GM19023 (cell line): ENCODE data around the gene LGALS3.
"Not testable (repeated sequence)": the region's sequence is repeated elsewhere in the genome, so short reads cannot be mapped to it uniquely, and the experiment has no call there.

Experiments used
- ATAC-seq: cut with Tn5 transposase; IDR thresholded peaks from one replicate; pipeline ENCODE4 v1.9.1; 2021; ENCODE audit warnings: mild to moderate bottlenecking, moderate library complexity; ENCODE audit not compliant: unreplicated experiment

The LGALS3 gene

GRCh38 chr14:55129086-55129427 lies at the start of gene LGALS3:
Gene LGALS3 (plus strand): TSS chr14:55129252. CDS start chr14:55137374, 8,122 bp downstream.
- peak; percentile 67 for ATAC-seq

- not testable (repeated sequence) for ATAC-seq
Measured at GRCh38 chr14:55079961-55080360, 49.1 kb upstream of the LGALS3 start.

GRCh38 chr14:55084401-55085059 lies 44.5 kb upstream of the LGALS3 start:
- ATAC-seq, result no peak

GRCh38 chr14:55085060-55085660 lies 43.9 kb upstream of the LGALS3 start:
- no peak for ATAC-seq

- ATAC-seq, result no peak
Measured at GRCh38 chr14:55086938-55087337, 42.1 kb upstream of the LGALS3 start.

- no peak for ATAC-seq
Measured at GRCh38 chr14:55088356-55088755, 40.7 kb upstream of the LGALS3 start.

- ATAC-seq, result no peak
Measured at GRCh38 chr14:55092341-55092740, 36.7 kb upstream of the LGALS3 start.

GRCh38 chr14:55094292-55095157 lies 34.5 kb upstream of the LGALS3 start:
- ATAC-seq, result no peak

- ATAC-seq, result peak; percentile 71
Measured at GRCh38 chr14:55097881-55098560, 31.0 kb upstream of the LGALS3 start.

- ATAC-seq, result no peak
Measured at GRCh38 chr14:55098561-55098898, 30.5 kb upstream of the LGALS3 start.

GRCh38 chr14:55099756-55100155 lies 29.3 kb upstream of the LGALS3 start:
- no peak for ATAC-seq

GRCh38 chr14:55101698-55102097 lies 27.4 kb upstream of the LGALS3 start:
- no peak for ATAC-seq

GRCh38 chr14:55102141-55102621 lies 26.9 kb upstream of the LGALS3 start:
- peak; percentile 58 for ATAC-seq

GRCh38 chr14:55103005-55103640 lies 25.9 kb upstream of the LGALS3 start:
- ATAC-seq, result peak; percentile 45

- no peak for ATAC-seq
Measured at GRCh38 chr14:55103971-55104954, 24.8 kb upstream of the LGALS3 start.

GRCh38 chr14:55105991-55106390 lies 23.1 kb upstream of the LGALS3 start:
- no peak for ATAC-seq

GRCh38 chr14:55107766-55108554 lies 21.1 kb upstream of the LGALS3 start:
- ATAC-seq, result no peak

- ATAC-seq, result no peak
Measured at GRCh38 chr14:55109836-55110235, 19.2 kb upstream of the LGALS3 start.
